ENCODE data around the gene TAF1L. TPM values are rescaled to one million over a fixed set of nuclear protein-coding genes. Genes with fewer than 3 reads are reported as not detected.
"Not testable (repeated sequence)": the region's sequence is repeated elsewhere in the genome, so short reads cannot be mapped to it uniquely, and the experiment has no call there.

TAF1L gene
- total and polyA plus RNA-seq, 8 donors = not detected

GRCh38 chr9:32644698-32645097 lies 9.2 kb upstream of the TAF1L start:
- DNase-seq = no peak
- TF ChIP-seq EP300 (IDR thresholded peaks at IDR 0.05) = no peak
- no peak for TF ChIP-seq POLR2AphosphoS5 (IDR thresholded peaks at IDR 0.05)
- TF ChIP-seq, protein P1, sequence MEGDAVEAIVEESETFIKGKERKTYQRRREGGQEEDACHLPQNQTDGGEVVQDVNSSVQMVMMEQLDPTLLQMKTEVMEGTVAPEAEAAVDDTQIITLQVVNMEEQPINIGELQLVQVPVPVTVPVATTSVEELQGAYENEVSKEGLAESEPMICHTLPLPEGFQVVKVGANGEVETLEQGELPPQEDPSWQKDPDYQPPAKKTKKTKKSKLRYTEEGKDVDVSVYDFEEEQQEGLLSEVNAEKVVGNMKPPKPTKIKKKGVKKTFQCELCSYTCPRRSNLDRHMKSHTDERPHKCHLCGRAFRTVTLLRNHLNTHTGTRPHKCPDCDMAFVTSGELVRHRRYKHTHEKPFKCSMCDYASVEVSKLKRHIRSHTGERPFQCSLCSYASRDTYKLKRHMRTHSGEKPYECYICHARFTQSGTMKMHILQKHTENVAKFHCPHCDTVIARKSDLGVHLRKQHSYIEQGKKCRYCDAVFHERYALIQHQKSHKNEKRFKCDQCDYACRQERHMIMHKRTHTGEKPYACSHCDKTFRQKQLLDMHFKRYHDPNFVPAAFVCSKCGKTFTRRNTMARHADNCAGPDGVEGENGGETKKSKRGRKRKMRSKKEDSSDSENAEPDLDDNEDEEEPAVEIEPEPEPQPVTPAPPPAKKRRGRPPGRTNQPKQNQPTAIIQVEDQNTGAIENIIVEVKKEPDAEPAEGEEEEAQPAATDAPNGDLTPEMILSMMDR (IDR thresholded peaks at IDR 0.05) = no peak
- TF ChIP-seq POLR2A (IDR thresholded peaks at IDR 0.05) = no peak

DNA sequence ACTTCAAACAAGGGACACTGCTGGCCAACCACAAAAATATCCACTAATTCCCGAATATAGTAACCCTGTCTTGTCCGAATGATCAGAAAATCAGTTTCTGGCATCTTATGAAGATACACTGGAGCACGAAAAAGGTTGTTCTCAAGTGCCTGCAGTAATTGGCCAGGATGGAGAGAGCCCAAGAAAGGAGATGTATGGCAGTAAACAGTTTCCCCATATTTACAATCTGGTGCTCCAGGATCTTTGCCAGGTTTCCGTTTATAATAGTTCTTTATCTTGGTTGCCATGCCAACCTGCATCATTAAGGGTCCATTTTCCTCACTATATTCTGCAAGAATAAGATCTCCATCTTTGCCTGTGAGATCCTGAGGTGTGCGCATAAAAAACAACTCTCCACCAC lies 2.3 kb downstream of the TAF1L start:
- H3K36me3 ChIP-seq; H3K27me3 ChIP-seq; DNase-seq; H3K9me3 ChIP-seq; intact Hi-C loops (cut with DNase I; ENCODE audit: low total_unique reads); H3K4me1 ChIP-seq; H3K27ac ChIP-seq; H3K4me3 ChIP-seq: not testable (repeated sequence)
- WGBS, 5 donors = 66 to 70% (median 68%) methylated on average over 5 of the region's 5 CpGs

More at GRCh38 chr9:32644698-32645097, 9.2 kb upstream of the TAF1L start:
- no peak overlapping the region for H3K27ac ChIP-seq
- WGBS, 5 donors = 59 to 92% (median 69%) methylated on average over 2 of the region's 2 CpGs; no CpG with 5 or more reads in 1 of the 5 donors
- no peaks in the 10 kb centered on the region for H3K4me1 ChIP-seq
- H3K4me3 ChIP-seq = no peak overlapping the region
- intact Hi-C loops (cut with DNase I; ENCODE audit: low total_unique reads) = loop anchor here (5.0 kb wide), 1 partner anchor 263 kb away; no protein-coding TSS in a partner anchor
- H3K27me3 ChIP-seq = no peaks in the 10 kb centered on the region
- peaks cover 0 to 4% (median 0%) of the 10 kb centered on the region in 4 donors for H3K9me3 ChIP-seq
- no peaks in the 10 kb centered on the region for H3K36me3 ChIP-seq

DNA sequence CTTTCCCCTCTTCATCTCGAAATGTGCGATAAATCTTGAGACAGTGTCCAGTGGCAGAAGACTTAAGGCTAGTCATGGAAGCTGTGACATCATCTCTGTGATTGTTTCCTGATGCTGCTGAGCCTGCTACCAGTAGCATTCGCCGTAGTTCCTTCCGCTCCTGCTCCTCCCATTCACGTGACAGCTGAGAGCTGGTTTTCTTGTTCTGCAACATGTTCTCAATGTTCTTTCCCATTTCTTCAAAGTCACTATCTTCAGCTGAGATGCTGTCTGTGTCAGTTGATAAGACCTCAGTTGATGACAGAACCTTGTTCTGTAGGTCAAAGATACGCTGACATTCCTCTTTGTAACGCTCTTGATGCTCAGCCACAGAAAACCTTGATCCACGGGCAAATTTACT lies 3.5 kb downstream of the TAF1L start:
- Histone ChIP-seq H3K4me1 (no peaks in the 10 kb centered on the region), H3K36me3 (no peaks in the 10 kb centered on the region), H3K4me3 (no peak overlapping the region), H3K27ac (no peak overlapping the region), H3K9me3 (peaks cover 0 to 6% (median 0%) of the 10 kb centered on the region in 4 donors), H3K27me3 (peaks cover 0 to 6% (median 0%) of the 10 kb centered on the region in 3 donors)
- no peak for DNase-seq
- intact Hi-C loops (cut with DNase I; ENCODE audit: low total_unique reads) = no loop called here
- TF ChIP-seq POLR2A (IDR thresholded peaks at IDR 0.05) (no peak), EP300 (IDR thresholded peaks at IDR 0.05) (no peak), POLR2AphosphoS5 (IDR thresholded peaks at IDR 0.05) (no peak)
- TF ChIP-seq, protein P1 (IDR thresholded peaks at IDR 0.05) = no peak
- WGBS, 5 donors = 70 to 81% (median 77%) methylated on average over 9 of the region's 9 CpGs

GRCh38 chr9:32627394-32627954 lies 8.0 kb downstream of the TAF1L start:
- Histone ChIP-seq H3K9me3 (no peaks in the 10 kb centered on the region), H3K27me3 (peaks cover 0 to 9% (median 0%) of the 10 kb centered on the region in 3 donors), H3K36me3 (no peaks in the 10 kb centered on the region), H3K4me3 (no peak overlapping the region), H3K27ac (no peak overlapping the region), H3K4me1 (no peaks in the 10 kb centered on the region)
- intact Hi-C loops (cut with DNase I; ENCODE audit: low total_unique reads) = no loop called here
- no peak for DNase-seq
- TF ChIP-seq POLR2AphosphoS5 (IDR thresholded peaks at IDR 0.05) (no peak), POLR2A (IDR thresholded peaks at IDR 0.05) (no peak), EP300 (IDR thresholded peaks at IDR 0.05) (no peak)
- TF ChIP-seq, protein P1 (IDR thresholded peaks at IDR 0.05) = no peak

DNA sequence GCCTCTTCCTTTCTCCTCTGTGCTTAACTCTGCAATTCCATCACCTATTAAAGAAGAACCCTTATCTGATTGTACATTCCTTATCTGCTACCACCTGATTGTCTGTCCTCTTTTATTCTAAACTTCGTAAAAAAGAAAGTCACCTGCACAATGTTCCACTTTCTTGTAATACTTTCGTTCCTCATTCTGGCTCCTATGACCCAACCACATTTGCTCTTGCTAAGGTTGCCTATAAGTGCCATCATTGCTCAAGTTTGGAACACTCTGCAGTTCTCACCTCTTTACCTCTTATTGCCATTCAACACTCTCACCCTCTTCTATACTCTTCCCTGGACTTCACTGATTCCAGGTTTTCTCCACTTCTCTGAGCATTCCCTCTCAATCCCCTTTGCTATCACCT lies 10.1 kb downstream of the TAF1L start:
- TF ChIP-seq POLR2AphosphoS5 (IDR thresholded peaks at IDR 0.05) (no peak), POLR2A (IDR thresholded peaks at IDR 0.05) (no peak), EP300 (IDR thresholded peaks at IDR 0.05) (no peak)
- TF ChIP-seq, protein P1 (IDR thresholded peaks at IDR 0.05) = no peak
- 79 to 88% (median 82%) methylated on average over 2 of the region's 2 CpGs for WGBS, 5 donors
- intact Hi-C loops (cut with DNase I; ENCODE audit: low total_unique reads) = no loop called here
- Histone ChIP-seq H3K9me3 (no peaks in the 10 kb centered on the region), H3K27ac (no peak overlapping the region), H3K4me1 (no peaks in the 10 kb centered on the region), H3K4me3 (no peak overlapping the region), H3K36me3 (no peaks in the 10 kb centered on the region), H3K27me3 (peaks cover 0 to 9% (median 0%) of the 10 kb centered on the region in 3 donors)
- DNase-seq = no peak

All from stomach (tissue), 9 donors.